ENCODE data around the gene DENND11.

GRCh38 chr7:141715794-141716689 lies 14.1 kb upstream of the DENND11 start:
- TF ChIP-seq CTCF (IDR thresholded peaks at IDR 0.05) (no peak), ZFX (IDR thresholded peaks at IDR 0.05; ENCODE audit: borderline replicate concordance) (no peak)
